Measurements from ENCODE around the gene CD3D.

Gene CD3D

GRCh38 chr11:118301600-118302195, 40.8 kb downstream of the CD3D start:
- no peak for DNase-seq (ENCODE audit: low read depth)

- no peak for DNase-seq (ENCODE audit: low read depth)
These were observed 46.6 kb downstream of the CD3D start for GRCh38 chr11:118295815-118296454.

GRCh38 chr11:118295199-118295598, 47.3 kb downstream of the CD3D start:
- DNase-seq (ENCODE audit: low read depth) = no peak

GRCh38 chr11:118294053-118294452, 48.5 kb downstream of the CD3D start:
- DNase-seq (ENCODE audit: low read depth) = no peak

GRCh38 chr11:118291477-118292135, 50.9 kb downstream of the CD3D start:
- DNase-seq (ENCODE audit: low read depth) = no peak

- DNase-seq (ENCODE audit: low read depth) = no peak
These were observed 51.6 kb downstream of the CD3D start for GRCh38 chr11:118290923-118291322.

GRCh38 chr11:118289401-118289800, 53.1 kb downstream of the CD3D start:
- no peak for DNase-seq (ENCODE audit: low read depth)
